AML-193 (cell line): ENCODE results near the gene TTC13.

Experiments
- DNase-seq, 2 experiments: peaks; one replicate each; lab custom pipeline; 2025; lab: John Stamatoyannopoulos, UW

TTC13 gene

GRCh38 chr1:230948903-230949302 lies 29.8 kb downstream of the TTC13 start:
- DNase-seq, result no peak

GRCh38 chr1:230948301-230948700 lies 30.4 kb downstream of the TTC13 start:
- DNase-seq, result no peak

- DNase-seq, result no peak
Observed at GRCh38 chr1:230943048-230943593, 35.5 kb downstream of the TTC13 start.

- DNase-seq, result no peak
Observed at GRCh38 chr1:230940848-230941247, 37.8 kb downstream of the TTC13 start.

GRCh38 chr1:230939806-230940489 lies 38.7 kb downstream of the TTC13 start:
- no peak for DNase-seq

GRCh38 chr1:230938924-230939368 lies 39.7 kb downstream of the TTC13 start:
- no peak for DNase-seq

GRCh38 chr1:230937371-230937770 lies 41.3 kb downstream of the TTC13 start:
- DNase-seq, result no peak

- DNase-seq, result no peak
Observed at GRCh38 chr1:230936475-230936874, 42.2 kb downstream of the TTC13 start.

- DNase-seq, result no peak
Observed at GRCh38 chr1:230935852-230936251, 42.8 kb downstream of the TTC13 start.

GRCh38 chr1:230930986-230931385 lies 47.7 kb downstream of the TTC13 start:
- DNase-seq, result no peak

- no peak for DNase-seq
Observed at GRCh38 chr1:230926182-230926581, 52.5 kb downstream of the TTC13 start.

- DNase-seq, result no peak
Observed at GRCh38 chr1:230925608-230926007, 53.1 kb downstream of the TTC13 start.

- no peak for DNase-seq
Observed at GRCh38 chr1:230923176-230923575, 55.5 kb downstream of the TTC13 start.

- no peak for DNase-seq
Observed at GRCh38 chr1:230922620-230923019, 56.0 kb downstream of the TTC13 start.

GRCh38 chr1:230919207-230919606 lies 59.5 kb downstream of the TTC13 start:
- DNase-seq, result no peak

- peak; percentile 57 to 59 for DNase-seq
Observed at GRCh38 chr1:230917284-230918135, 61.2 kb downstream of the TTC13 start.

- no peak for DNase-seq
Observed at GRCh38 chr1:230916587-230917283, 61.9 kb downstream of the TTC13 start.

- DNase-seq, result no peak
Observed at GRCh38 chr1:230915078-230915477, 63.6 kb downstream of the TTC13 start.

GRCh38 chr1:230913496-230913895 lies 65.2 kb downstream of the TTC13 start:
- no peak for DNase-seq

GRCh38 chr1:230910755-230911117 lies 67.9 kb downstream of the TTC13 start:
- no peak for DNase-seq

- no peak for DNase-seq
Observed at GRCh38 chr1:230909974-230910754, 68.5 kb downstream of the TTC13 start.
